Muscle layer of colon (tissue), 2 donors: ENCODE data around the gene EMX2.

Experiments
- H3K27ac ChIP-seq: one replicate; pipeline ENCODE4 v1.7.0; 2013; ENCODE audit warnings: low read depth, mild to moderate bottlenecking, low read length, moderate library complexity
- H3K27me3 ChIP-seq, 2 donors: one replicate each; pipeline ENCODE4 v1.7.0; 2013; ENCODE audit warnings: low read length in 2 of 2, mild to moderate bottlenecking in 2 of 2; ENCODE audit not compliant: insufficient read depth in 2 of 2, control insufficient read depth in 1 of 2
- H3K36me3 ChIP-seq: one replicate; pipeline ENCODE4 v1.7.0; 2013; ENCODE audit warnings: mild to moderate bottlenecking, low read length; ENCODE audit not compliant: insufficient read depth
- H3K4me1 ChIP-seq: one replicate; pipeline ENCODE4 v1.7.0; 2013; ENCODE audit warnings: mild to moderate bottlenecking, low read length; ENCODE audit not compliant: insufficient read depth
- H3K4me3 ChIP-seq, 2 donors: one replicate each; pipeline ENCODE4 v1.7.0; 2013; ENCODE audit warnings: low read length in 2 of 2, low read depth in 1 of 2, mild to moderate bottlenecking in 1 of 2, moderate library complexity in 1 of 2
- H3K9ac ChIP-seq: one replicate; pipeline ENCODE4 v1.7.0; 2013; ENCODE audit warnings: low read length
- H3K9me3 ChIP-seq: one replicate; pipeline ENCODE4 v1.7.0; 2013; ENCODE audit warnings: mild to moderate bottlenecking, low read length
- donor health status: abdominal sarcoma.
- donor health status: Adenocarcinoma of cecum.

EMX2 gene

DNA sequence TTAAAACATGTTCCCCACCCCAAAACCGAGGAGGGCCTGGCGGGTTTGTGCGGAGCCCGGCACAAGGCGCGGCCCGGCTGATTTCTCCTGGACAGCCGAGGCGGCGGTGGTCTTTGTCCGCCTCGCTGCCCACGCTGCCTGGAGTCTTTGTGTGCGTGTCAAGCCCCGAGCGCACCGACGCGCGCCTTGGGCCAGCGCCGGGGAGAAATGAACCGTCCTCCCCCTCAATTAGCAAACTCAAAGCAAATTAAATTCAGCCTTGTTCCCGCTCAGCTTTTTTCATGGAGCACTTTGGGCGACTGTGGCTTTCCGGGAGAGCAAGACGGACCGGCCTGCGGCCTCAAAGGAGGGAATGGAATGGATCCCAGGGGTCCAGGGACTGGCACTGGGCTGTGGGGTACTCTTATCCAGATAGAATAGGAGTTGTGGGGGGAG is 4.1 kb downstream of the EMX2 start:
- peaks cover 17% of the 10 kb centered on the region for H3K4me1 ChIP-seq
- H3K4me3 ChIP-seq = no peak overlapping the region
- peaks cover 91 to 100% of the 10 kb centered on the region in 2 donors for H3K27me3 ChIP-seq

DNA sequence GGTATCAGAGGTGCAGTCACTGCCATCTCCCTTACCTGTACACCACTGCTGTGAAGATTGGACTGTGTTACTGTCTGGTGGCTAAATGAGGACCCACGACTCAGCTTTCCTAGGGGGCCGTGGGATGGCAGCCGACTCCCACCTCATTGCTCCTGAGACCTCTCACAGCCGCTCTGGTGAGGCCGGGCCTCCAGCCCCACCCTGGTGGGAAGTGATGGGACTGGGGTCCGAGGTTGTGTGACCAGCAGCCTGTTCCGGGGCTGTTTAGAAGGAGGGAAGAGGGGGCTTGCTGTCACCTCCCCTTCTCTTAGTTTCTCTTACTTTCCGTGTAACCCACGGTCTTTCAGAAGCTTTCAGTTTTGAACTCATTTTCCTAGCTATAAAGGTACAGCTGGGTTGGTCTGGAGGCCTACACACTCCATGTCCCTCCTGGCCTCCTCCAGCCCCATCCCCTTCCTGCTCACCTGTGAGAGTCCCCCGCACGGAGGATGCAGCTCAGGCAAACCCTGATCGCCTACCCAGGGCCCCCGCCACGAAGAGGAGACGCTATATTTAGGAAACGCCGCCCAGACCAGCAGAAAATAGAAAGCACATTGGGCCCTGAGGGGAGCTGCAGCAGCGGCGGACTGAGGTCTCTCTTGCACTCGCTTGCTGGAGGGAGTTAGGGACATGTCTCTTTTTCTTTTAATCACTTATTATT is 4.6 kb downstream of the EMX2 start:
- Histone ChIP-seq H3K4me1 (peaks cover 17% of the 10 kb centered on the region), H3K27me3 (peaks cover 91 to 100% of the 10 kb centered on the region in 2 donors), H3K4me3 (no peak overlapping the region), H3K36me3 (no peaks in the 10 kb centered on the region), H3K9ac (no peak overlapping the region), H3K9me3 (no peaks in the 10 kb centered on the region), H3K27ac (no peak overlapping the region)

More for the DNA sequence above, 4.1 kb downstream of the EMX2 start:
- H3K9ac ChIP-seq = no peak overlapping the region
- no peaks in the 10 kb centered on the region for H3K9me3 ChIP-seq
- no peaks in the 10 kb centered on the region for H3K36me3 ChIP-seq
- no peak overlapping the region for H3K27ac ChIP-seq

DNA sequence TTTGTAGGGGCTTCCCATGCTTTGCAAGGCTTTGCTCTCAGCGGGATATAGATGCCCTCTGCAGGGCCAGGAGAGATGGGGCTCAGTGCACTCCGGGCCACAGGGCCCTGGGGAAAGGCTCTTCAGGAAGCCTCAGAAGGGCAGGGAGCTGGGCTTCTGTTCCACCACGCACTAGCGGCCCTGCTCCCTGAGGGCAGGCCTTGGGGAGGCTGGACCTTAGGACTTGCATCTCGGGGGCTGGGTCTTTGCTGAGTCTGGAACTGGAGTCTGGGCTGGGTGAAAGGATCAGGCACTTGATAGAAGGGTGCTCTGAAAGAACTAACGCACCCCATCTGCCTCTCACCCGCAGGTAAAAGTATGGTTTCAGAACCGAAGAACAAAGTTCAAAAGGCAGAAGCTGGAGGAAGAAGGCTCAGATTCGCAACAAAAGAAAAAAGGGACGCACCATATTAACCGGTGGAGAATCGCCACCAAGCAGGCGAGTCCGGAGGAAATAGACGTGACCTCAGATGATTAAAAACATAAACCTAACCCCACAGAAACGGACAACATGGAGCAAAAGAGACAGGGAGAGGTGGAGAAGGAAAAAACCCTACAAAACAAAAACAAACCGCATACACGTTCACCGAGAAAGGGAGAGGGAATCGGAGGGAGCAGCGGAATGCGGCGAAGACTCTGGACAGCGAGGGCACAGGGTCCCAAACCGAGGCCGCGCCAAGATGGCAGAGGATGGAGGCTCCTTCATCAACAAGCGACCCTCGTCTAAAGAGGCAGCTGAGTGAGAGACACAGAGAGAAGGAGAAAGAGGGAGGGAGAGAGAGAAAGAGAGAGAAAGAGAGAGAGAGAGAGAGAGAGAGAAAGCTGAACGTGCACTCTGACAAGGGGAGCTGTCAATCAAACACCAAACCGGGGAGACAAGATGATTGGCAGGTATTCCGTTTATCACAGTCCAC is 5.4 kb downstream of the EMX2 start:
- Histone ChIP-seq H3K27me3 (peaks cover 92 to 100% of the 10 kb centered on the region in 2 donors), H3K27ac (no peak overlapping the region), H3K36me3 (no peaks in the 10 kb centered on the region), H3K4me3 (no peak overlapping the region), H3K4me1 (peaks cover 17% of the 10 kb centered on the region), H3K9ac (no peak overlapping the region), H3K9me3 (no peaks in the 10 kb centered on the region)

DNA sequence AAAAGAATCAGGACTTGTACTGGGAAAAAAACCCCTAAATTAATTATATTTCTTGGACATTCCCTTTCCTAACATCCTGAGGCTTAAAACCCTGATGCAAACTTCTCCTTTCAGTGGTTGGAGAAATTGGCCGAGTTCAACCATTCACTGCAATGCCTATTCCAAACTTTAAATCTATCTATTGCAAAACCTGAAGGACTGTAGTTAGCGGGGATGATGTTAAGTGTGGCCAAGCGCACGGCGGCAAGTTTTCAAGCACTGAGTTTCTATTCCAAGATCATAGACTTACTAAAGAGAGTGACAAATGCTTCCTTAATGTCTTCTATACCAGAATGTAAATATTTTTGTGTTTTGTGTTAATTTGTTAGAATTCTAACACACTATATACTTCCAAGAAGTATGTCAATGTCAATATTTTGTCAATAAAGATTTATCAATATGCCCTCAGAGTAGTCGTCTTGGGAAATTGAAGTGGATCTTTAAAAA is 6.6 kb downstream of the EMX2 start:
- Histone ChIP-seq H3K9me3 (no peaks in the 10 kb centered on the region), H3K4me3 (no peak overlapping the region), H3K9ac (no peak overlapping the region), H3K27me3 (peaks cover 88 to 100% of the 10 kb centered on the region in 2 donors), H3K36me3 (no peaks in the 10 kb centered on the region), H3K27ac (no peak overlapping the region), H3K4me1 (peaks cover 17% of the 10 kb centered on the region)

DNA sequence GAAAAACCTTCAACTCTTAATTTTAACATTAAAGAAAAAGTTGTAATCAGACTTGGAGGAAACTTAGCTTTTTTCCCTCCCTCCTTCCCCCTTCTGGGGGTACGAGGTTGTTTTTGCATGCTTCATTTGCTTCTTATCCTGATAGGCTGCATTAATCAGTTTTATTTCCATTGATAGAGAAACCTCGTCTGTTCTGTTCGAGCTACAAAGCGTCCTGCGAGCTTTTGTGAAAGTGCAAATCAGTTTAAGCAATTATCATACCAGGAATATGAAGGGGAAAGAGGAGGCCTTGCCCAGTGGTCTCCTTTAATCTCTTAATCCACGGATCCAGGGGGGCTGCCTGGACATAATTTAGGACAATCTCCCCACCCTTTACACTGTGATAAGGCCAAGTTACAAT is 7.5 kb downstream of the EMX2 start:
- no peak overlapping the region for H3K9ac ChIP-seq
- H3K4me1 ChIP-seq = peaks cover 10% of the 10 kb centered on the region
- no peaks in the 10 kb centered on the region for H3K9me3 ChIP-seq
- no peaks in the 10 kb centered on the region for H3K36me3 ChIP-seq
- no peak overlapping the region for H3K27ac ChIP-seq
- no peak overlapping the region for H3K4me3 ChIP-seq
- peaks cover 84 to 97% of the 10 kb centered on the region in 2 donors for H3K27me3 ChIP-seq

DNA sequence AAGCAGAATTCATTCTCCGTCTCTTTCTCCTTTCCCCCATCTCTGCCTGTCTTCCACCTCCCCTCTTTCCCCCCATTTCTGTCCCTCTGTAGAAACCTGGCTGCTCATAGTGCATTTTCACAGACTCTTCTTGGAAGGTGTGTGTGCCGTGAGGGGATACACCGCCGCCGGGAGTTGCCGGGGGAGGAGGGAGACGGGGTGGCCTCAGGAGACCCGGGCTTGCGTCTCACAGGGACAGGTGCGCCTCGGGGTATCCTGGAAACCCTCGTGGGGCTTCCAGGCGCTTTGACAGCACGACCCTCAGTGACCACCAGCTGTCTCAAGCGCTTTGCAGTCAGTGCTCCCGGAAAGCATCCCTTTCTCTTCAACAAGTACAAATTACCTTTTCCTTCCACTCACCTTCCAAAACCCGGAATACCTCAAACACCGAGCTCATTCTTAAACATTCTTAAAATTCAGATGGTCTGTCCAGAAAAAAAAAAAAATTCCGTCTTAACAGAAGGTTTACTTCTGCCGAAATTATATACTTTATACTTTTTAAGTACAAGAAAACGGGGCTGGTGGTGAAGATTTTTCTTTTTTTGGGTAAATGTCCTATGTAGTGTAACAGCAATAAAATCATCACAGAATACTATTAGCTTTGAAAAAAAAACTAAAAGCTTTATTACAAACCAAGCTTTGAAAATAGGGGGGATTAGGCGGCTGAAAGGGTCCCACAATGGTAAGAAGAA is 8.2 kb downstream of the EMX2 start:
- H3K9ac ChIP-seq = no peak overlapping the region
- peaks cover 3% of the 10 kb centered on the region for H3K4me1 ChIP-seq
- peaks cover 80 to 97% of the 10 kb centered on the region in 2 donors for H3K27me3 ChIP-seq
- H3K36me3 ChIP-seq = no peaks in the 10 kb centered on the region
- no peak overlapping the region for H3K27ac ChIP-seq
- no peak overlapping the region for H3K4me3 ChIP-seq
- no peaks in the 10 kb centered on the region for H3K9me3 ChIP-seq

DNA sequence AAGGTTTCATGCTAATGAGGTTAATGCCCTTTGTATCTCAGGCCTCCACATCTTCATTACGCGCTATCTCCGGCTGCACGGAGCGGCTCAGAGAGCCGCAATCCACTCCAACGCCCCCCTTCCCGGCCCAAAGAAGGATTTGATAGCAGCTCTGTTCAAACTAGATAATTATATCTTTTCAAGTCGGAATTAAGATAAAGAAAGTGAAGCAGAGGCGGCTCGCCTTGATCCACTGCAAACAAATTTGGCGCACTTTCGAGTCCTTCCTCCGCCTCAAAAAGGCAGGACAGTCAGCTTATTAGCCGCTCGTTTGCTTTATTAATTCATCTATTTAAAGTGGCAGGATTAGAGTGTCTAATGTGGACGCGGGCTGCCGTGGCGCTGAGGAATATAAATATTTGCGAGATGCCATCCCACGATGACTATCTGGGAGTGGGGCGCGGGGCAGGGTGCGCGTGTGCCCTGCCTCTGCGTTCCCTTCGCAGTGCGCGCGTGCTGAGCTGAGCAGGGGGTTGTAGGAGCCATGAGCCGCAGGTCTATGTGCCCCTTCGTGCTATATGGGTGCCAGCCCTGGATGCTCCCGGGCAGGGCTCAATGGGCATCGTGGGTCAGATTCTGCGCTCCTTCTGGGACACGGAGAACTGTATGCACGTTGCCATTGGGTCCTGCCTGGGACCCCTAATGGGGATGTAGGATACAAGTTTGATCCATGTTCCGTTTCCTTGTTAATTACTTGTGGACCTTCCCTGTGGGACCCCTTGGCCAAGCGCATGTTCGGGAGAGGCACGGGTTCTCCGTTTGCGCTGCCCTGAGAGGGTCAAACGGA is 9.0 kb downstream of the EMX2 start:
- Histone ChIP-seq H3K36me3 (no peaks in the 10 kb centered on the region), H3K27me3 (peaks cover 80 to 90% of the 10 kb centered on the region in 2 donors), H3K4me1 (no peaks in the 10 kb centered on the region), H3K9ac (no peak overlapping the region), H3K9me3 (no peaks in the 10 kb centered on the region), H3K27ac (no peak overlapping the region), H3K4me3 (no peak overlapping the region)

DNA sequence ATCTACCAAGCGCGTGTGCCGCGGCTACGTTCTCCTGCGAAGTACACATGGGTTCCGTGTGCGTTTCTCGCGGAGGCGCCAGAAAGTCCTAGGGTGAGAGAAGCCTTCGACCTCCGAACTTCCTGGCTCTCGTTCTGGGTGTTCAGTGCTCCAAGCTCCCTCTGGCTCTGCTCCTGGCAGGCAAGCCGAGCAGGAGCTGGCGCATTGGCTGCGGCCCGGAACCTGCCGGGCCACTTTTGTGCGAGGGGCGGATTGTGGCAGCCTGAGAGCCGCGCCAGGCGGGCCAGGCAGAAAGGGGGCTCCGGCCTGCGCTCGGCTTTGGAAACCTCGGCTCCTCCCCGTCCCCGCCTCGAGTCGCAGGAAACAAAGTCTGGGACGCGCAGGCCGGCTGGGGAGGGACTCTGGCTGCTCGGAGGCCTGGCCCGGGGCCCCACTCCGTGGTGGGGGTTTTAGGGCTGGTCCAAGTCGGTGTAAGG is 9.6 kb downstream of the EMX2 start:
- Histone ChIP-seq H3K36me3 (no peaks in the 10 kb centered on the region), H3K27me3 (peaks cover 73 to 83% of the 10 kb centered on the region in 2 donors), H3K9me3 (no peaks in the 10 kb centered on the region), H3K4me3 (no peak overlapping the region), H3K4me1 (no peaks in the 10 kb centered on the region), H3K9ac (no peak overlapping the region), H3K27ac (no peak overlapping the region)

DNA sequence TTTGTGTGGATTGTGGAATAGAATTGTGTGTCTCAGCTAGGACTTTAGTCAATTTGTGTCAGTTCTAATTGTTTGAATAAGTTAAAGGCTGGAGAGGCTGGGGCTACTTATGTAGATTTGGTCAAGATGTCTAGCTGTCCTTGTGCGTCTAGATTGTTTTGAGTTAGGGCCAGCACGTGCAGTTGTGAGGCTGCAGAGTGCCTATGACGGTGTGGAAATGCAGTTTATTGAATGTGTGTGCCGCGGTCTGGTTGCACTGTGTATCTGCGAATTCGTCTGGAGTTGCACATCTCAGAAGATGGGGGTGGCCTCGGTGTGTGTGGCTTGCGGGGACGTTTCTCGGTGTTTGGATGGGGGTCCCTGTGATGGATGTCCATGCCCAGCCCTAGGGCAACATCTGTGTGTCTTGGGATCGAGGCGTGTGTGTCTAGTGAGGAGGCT is 10.2 kb downstream of the EMX2 start:
- Histone ChIP-seq H3K9ac (no peak overlapping the region), H3K4me3 (no peak overlapping the region)

DNA sequence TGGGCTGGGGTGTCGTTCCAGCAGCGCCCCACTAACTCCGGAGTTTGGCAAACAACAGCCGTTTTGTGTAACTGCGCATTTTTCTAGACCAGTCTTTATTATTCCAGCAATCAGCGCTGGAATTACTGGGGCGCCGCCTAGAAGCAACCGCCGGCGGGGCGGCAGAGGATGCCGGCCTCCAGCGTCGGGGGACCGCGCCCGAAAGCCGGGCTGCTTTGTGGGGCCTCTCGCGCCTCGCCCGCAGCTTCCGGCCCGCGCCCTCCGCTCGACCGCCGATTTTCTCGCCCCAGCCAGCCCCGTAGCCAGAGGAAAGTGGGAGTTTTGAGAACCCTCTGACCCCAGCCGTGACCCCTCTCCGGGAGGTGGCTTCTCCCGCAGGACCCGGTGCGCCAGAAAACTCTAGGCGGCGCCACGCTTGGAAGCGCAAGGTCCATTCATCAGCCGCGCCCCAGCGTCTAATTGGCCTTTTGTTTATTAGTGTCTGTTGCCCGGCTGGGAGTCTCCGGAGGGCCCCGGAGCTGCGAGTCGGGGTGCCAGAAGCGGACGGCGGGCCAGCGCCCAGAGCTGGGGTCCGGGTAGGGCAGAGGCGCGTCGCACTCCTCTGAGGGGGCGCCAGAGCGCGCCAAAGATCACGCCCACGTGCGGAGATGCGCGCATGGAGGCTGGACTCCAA is 10.7 kb downstream of the EMX2 start:
- Histone ChIP-seq H3K27me3 (peaks cover 63 to 72% of the 10 kb centered on the region in 2 donors), H3K4me3 (no peak overlapping the region), H3K27ac (no peak overlapping the region), H3K36me3 (no peaks in the 10 kb centered on the region), H3K9me3 (no peaks in the 10 kb centered on the region), H3K4me1 (no peaks in the 10 kb centered on the region), H3K9ac (no peak overlapping the region)

More for the DNA sequence above, 10.2 kb downstream of the EMX2 start:
- no peak overlapping the region for H3K27ac ChIP-seq
- no peaks in the 10 kb centered on the region for H3K4me1 ChIP-seq
- H3K27me3 ChIP-seq = peaks cover 68 to 78% of the 10 kb centered on the region in 2 donors
- no peaks in the 10 kb centered on the region for H3K9me3 ChIP-seq
- no peaks in the 10 kb centered on the region for H3K36me3 ChIP-seq
